Hepatocyte (in vitro differentiated cells): ENCODE measurements around the gene FRS2.

Source experiments
- EZH2phosphoT487 ChIP-seq: fragments of 200-600 bp; sonication (generic); IDR thresholded peaks from one replicate; pipeline ENCODE4 v1.6.1; 2018; ENCODE audit warnings: antibody characterized with exemption, mild to moderate bottlenecking, low read depth, moderate library complexity; ENCODE audit not compliant: unreplicated experiment, severe bottlenecking
- TF ChIP-seq, protein P1 (sequence below): fragments of 200-600 bp; sonication (generic); IDR thresholded peaks from 2 replicates; pipeline ENCODE4 v1.5.1; 2016; ENCODE audit warnings: antibody characterized with exemption, mild to moderate bottlenecking; ENCODE audit not compliant: poor library complexity

DNA sequence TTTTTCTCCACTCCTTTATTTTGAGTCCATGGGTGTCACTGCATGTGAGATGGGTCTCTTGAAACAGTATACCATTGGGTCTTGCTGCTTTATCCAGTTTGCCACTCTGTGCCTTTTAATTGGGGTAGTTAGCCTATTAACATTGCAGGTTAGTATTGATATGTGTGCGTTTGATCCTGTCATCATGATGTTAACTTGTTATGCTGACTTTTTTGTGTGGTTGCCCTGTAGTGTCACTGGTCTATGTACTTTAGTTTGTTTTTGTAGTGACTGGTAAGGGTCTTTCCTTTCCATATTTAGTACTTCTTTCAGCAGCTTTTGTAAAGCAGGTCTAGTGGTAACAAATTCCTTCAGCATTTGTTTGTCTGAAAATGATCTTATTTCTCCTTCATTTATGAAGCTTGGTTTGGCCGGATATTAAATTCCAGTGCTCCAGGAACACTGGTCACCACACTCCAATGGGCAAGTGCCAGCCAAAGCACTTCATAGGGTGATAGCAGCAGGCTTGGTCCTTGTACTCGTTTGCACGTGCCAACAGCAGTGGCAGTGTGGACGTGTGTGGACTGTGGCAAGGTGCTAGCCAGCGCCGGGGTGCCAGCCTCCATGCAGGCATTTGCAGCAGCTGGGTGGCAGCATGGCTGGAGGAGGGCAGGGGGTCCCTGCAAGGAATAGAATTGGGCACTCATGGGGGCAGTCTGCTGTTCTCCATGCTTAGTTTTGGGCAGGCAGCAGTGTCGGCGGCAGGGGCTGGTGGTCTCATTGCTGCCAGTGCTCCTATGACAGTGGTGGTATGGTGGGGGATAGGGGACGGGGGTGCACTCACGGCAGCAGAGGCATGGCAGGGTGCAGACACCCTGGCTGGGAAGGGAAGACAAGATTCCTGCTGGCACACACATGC is 53.5 kb downstream of the FRS2 start:
- TF ChIP-seq, protein P1, sequence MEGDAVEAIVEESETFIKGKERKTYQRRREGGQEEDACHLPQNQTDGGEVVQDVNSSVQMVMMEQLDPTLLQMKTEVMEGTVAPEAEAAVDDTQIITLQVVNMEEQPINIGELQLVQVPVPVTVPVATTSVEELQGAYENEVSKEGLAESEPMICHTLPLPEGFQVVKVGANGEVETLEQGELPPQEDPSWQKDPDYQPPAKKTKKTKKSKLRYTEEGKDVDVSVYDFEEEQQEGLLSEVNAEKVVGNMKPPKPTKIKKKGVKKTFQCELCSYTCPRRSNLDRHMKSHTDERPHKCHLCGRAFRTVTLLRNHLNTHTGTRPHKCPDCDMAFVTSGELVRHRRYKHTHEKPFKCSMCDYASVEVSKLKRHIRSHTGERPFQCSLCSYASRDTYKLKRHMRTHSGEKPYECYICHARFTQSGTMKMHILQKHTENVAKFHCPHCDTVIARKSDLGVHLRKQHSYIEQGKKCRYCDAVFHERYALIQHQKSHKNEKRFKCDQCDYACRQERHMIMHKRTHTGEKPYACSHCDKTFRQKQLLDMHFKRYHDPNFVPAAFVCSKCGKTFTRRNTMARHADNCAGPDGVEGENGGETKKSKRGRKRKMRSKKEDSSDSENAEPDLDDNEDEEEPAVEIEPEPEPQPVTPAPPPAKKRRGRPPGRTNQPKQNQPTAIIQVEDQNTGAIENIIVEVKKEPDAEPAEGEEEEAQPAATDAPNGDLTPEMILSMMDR = no peak
- TF ChIP-seq EZH2phosphoT487 = no peak
